HepG2 (cell line): ENCODE results near the gene PDGFRB. TPM values are rescaled to one million over a fixed set of nuclear protein-coding genes. Genes with fewer than 3 reads are reported as not detected.

Experiments used
- ATAC-seq: fragments of 200-7000 bp; cut with Tn5 transposase; 3 replicates; pipeline ENCODE4 v1.9.1; 2020; ENCODE audit warnings: mild to moderate bottlenecking, moderate library complexity
- BruUV-seq: library from RNA; stranded (reverse); fragments of 400-500 nt; replicated peaks from 2 replicates; lab custom pipeline; 2021; lab: Mats Ljungman, UMichigan
- CTCF ChIA-PET: fragments of 300-600 bp; formaldehyde crosslinking; extraction: SDS; loops from one replicate; lab custom pipeline; 2021; ENCODE audit warnings: low total read pairs, inconsistent platforms, low intra/inter-chr PET ratio; lab: Yijun Ruan, JAX
- POLR2A ChIA-PET: fragments of 350-600 bp; sonication (Branson Sonifier 250); formaldehyde crosslinking; loops from one replicate; lab custom pipeline; 2020; ENCODE audit warnings: antibody characterized with exemption, inconsistent platforms; lab: Yijun Ruan, JAX
- DNase-seq: peaks from one replicate; pipeline ENCODE4 v3.0.0-alpha.2; 2015; ENCODE audit warnings: low spot score
- FAIRE-seq: peaks from 3 replicates; lab custom pipeline; 2011; peaks lifted over from hg19 to GRCh38; lab: Jason Lieb, UNC
- H2AFZ ChIP-seq: one replicate; pipeline ENCODE4 v1.6.1; 2011; ENCODE audit warnings: low read length, inconsistent platforms
- H3K27ac ChIP-seq: fragments of 300-600 bp; 3 replicates; pipeline ENCODE4 v1.8.0; 2011; ENCODE audit warnings: mixed run types, mild to moderate bottlenecking, mixed read lengths, low read length, inconsistent platforms; ENCODE audit not compliant: insufficient read depth; ENCODE audit errors: extremely low read length
- H3K27me3 ChIP-seq, 2 experiments: fragments of 200-600 bp in 1 of 2; 2 replicates in 1 of 2; 3 replicates in 1 of 2; pipeline versions ENCODE4 v1.6.0 to v1.8.0; 2011; ENCODE audit warnings: low read length in 2 of 2, mild to moderate bottlenecking in 2 of 2, moderate library complexity in 2 of 2, inconsistent platforms in 1 of 2; ENCODE audit not compliant: insufficient read depth in 2 of 2, control insufficient read depth in 1 of 2
- H3K36me3 ChIP-seq, 2 experiments: fragments of 200-600 bp in 1 of 2; replicated peaks in 1 of 2; 2 replicates in 1 of 2; 3 replicates in 1 of 2; pipeline versions ENCODE4 v1.5.1 to v1.8.0; 2011; ENCODE audit warnings: low read length in 2 of 2, inconsistent platforms in 1 of 2; ENCODE audit not compliant: insufficient read depth in 2 of 2, control insufficient read depth in 1 of 2
- H3K4me1 ChIP-seq: 2 replicates; pipeline ENCODE4 v1.5.1; 2012; ENCODE audit warnings: low read length, inconsistent platforms; ENCODE audit not compliant: insufficient read depth
- H3K4me2 ChIP-seq: 2 replicates; pipeline ENCODE4 v1.6.0; 2011; ENCODE audit warnings: low read depth, low read length, inconsistent platforms
- H3K4me3 ChIP-seq, 3 experiments: fragments of 200-600 bp in 1 of 3; sonication (generic), shearing (Covaris generic) in 1 of 3; replicated peaks in 1 of 3; 2 replicates each; pipeline ENCODE4 v1.5.1; 2011 to 2016; ENCODE audit warnings: low read length in 3 of 3, inconsistent platforms in 2 of 3, low read depth in 2 of 3, mild to moderate bottlenecking in 2 of 3, control low read depth in 1 of 3, mixed read lengths in 1 of 3; ENCODE audit not compliant: insufficient read depth in 1 of 3
- H3K79me2 ChIP-seq: one replicate; pipeline ENCODE4 v1.6.1; 2011; ENCODE audit warnings: low read length, inconsistent platforms; ENCODE audit not compliant: insufficient read depth
- H3K9ac ChIP-seq: 2 replicates; pipeline ENCODE4 v1.6.0; 2011; ENCODE audit warnings: mild to moderate bottlenecking, low read depth, low read length, inconsistent platforms; ENCODE audit not compliant: insufficient read depth
- H3K9me3 ChIP-seq: 2 replicates; pipeline ENCODE4 v1.5.1; 2012; ENCODE audit warnings: mild to moderate bottlenecking, low read length
- H4K20me1 ChIP-seq: 2 replicates; pipeline ENCODE4 v1.6.0; 2011; ENCODE audit warnings: inconsistent platforms, mild to moderate bottlenecking, low read length, moderate library complexity; ENCODE audit not compliant: insufficient read depth
- CC2D1A ChIP-seq: sonication (generic); formaldehyde crosslinking; IDR thresholded peaks from 2 replicates; pipeline ENCODE4 v1.8.1; 2023; ENCODE audit warnings: mild to moderate bottlenecking, missing genetic modification reagents
- CEBPG ChIP-seq: IDR thresholded peaks from 2 replicates; pipeline ENCODE4 v1.6.1; 2016
- CHD2 ChIP-seq: IDR thresholded peaks from 2 replicates; pipeline ENCODE4 v1.6.1; 2011; ENCODE audit warnings: low read depth, low read length, improper control_type of control experiment
- GABPB1 ChIP-seq: IDR thresholded peaks from 2 replicates; pipeline ENCODE4 v1.6.1; 2016; ENCODE audit warnings: mild to moderate bottlenecking, missing genetic modification reagents, moderate library complexity, missing compliant biosample characterization
- GATA4 ChIP-seq: sonication (generic); IDR thresholded peaks from 2 replicates; pipeline ENCODE4 v1.6.1; 2016; ENCODE audit warnings: antibody characterized with exemption, low read depth, borderline replicate concordance
- HNF4A ChIP-seq: sonication (generic); formaldehyde crosslinking; IDR thresholded peaks from 2 replicates; pipeline ENCODE4 v1.4.0; 2020; ENCODE audit warnings: missing genetic modification reagents
- HOXA5 ChIP-seq: sonication (generic); formaldehyde crosslinking; IDR thresholded peaks from 2 replicates; pipeline ENCODE4 v1.4.0; 2020; ENCODE audit warnings: missing genetic modification reagents
- HOXD1 ChIP-seq: sonication (generic); formaldehyde crosslinking; IDR thresholded peaks from 2 replicates; pipeline ENCODE4 v1.5.0; 2020; ENCODE audit warnings: missing genetic modification reagents
- MAZ ChIP-seq, 2 experiments: sonication (generic) in 1 of 2; formaldehyde crosslinking in 1 of 2; IDR thresholded peaks; 2 replicates each; pipeline versions ENCODE4 v1.5.0 to v1.6.1; 2012 to 2020; ENCODE audit warnings: low read depth in 2 of 2, mild to moderate bottlenecking in 2 of 2, borderline replicate concordance in 1 of 2, improper control_type of control experiment in 1 of 2, low read length in 1 of 2, missing genetic modification reagents in 1 of 2, moderate library complexity in 1 of 2
- MLXIP ChIP-seq: sonication (generic); formaldehyde crosslinking; IDR thresholded peaks from 2 replicates; pipeline ENCODE4 v1.9.0; 2021; ENCODE audit warnings: missing genetic modification reagents, borderline replicate concordance
- MTA1 ChIP-seq: sonication (generic); formaldehyde crosslinking; IDR thresholded peaks from 2 replicates; pipeline ENCODE4 v1.4.0; 2020; ENCODE audit warnings: missing genetic modification reagents, mild to moderate bottlenecking, borderline replicate concordance
- POLR2G ChIP-seq: fragments of 200-400 bp; formaldehyde crosslinking; IDR thresholded peaks from 2 replicates; pipeline ENCODE4 v1.6.1; 2018; ENCODE audit warnings: mild to moderate bottlenecking, low read depth, low read length, moderate library complexity
- SMC3 ChIP-seq: IDR thresholded peaks from 2 replicates; pipeline ENCODE4 v1.6.1; 2011; ENCODE audit warnings: low read length, improper control_type of control experiment
- STAG1 ChIP-seq: sonication (generic); formaldehyde crosslinking; IDR thresholded peaks from 2 replicates; pipeline ENCODE4 v1.4.0; 2020; ENCODE audit warnings: missing genetic modification reagents
- ZBTB21 ChIP-seq: sonication (generic); formaldehyde crosslinking; IDR thresholded peaks from 2 replicates; pipeline ENCODE4 v1.4.0; 2020; ENCODE audit warnings: missing genetic modification reagents
- ZIK1 ChIP-seq: sonication (generic); formaldehyde crosslinking; IDR thresholded peaks from 2 replicates; pipeline ENCODE4 v1.5.0; 2020; ENCODE audit warnings: mild to moderate bottlenecking, low read depth, missing genetic modification reagents, borderline replicate concordance
- ZNF10 ChIP-seq: sonication (generic); formaldehyde crosslinking; IDR thresholded peaks from 2 replicates; pipeline ENCODE4 v1.4.0; 2020; ENCODE audit warnings: mild to moderate bottlenecking, low read depth, missing genetic modification reagents, borderline replicate concordance
- ZNF17 ChIP-seq: sonication (generic); formaldehyde crosslinking; IDR thresholded peaks from 2 replicates; pipeline ENCODE4 v1.5.0; 2020; ENCODE audit warnings: mild to moderate bottlenecking, missing genetic modification reagents
- ZNF224 ChIP-seq: sonication (generic); formaldehyde crosslinking; IDR thresholded peaks from 2 replicates; pipeline ENCODE4 v1.5.0; 2020; ENCODE audit warnings: mild to moderate bottlenecking, missing genetic modification reagents
- ZNF335 ChIP-seq: sonication (generic); formaldehyde crosslinking; IDR thresholded peaks from 2 replicates; pipeline ENCODE4 v1.4.0; 2020; ENCODE audit warnings: missing genetic modification reagents
- WGBS: methylation state at CpG from one replicate; pipeline ENCODE4 v1.1.6; 2017; ENCODE audit warnings: low lambda C conversion rate; 5-methylcytosine and 5-hydroxymethylcytosine counted together
- in situ Hi-C: cut with HindIII; loops from 2 replicates; pipeline ENCODE4 v1.10.0; 2017; ENCODE audit warnings: low pct_unique_long_range_greater_than_20kb; ENCODE audit not compliant: extremely low pct_ligation_motif_present
- intact Hi-C: fragments of 100-400 bp; cut with micrococcal nuclease; formaldehyde crosslinking; loops from one replicate; pipeline ENCODE4 v1.10.0; 2022; ENCODE audit not compliant: unreplicated experiment
- polyA plus RNA-seq, 8 experiments: library from polyadenylated mRNA; depleted of rRNA in 3 of 8; stranded (reverse) in 7 of 8; unstranded in 1 of 8; fragments of >200 nt; fragmentation: Illumina TruSeq in 4 of 8; extraction: Trizol in 4 of 8; gene quantifications; 2 replicates each; pipeline versions ENCODE4 v1.2.1 to v1.2.3, GENCODE V29; 2011 to 2016; ENCODE audit warnings: low read depth in 4 of 8, missing spikeins in 1 of 8, mixed read lengths in 1 of 8; ENCODE audit not compliant: insufficient read depth in 1 of 8
- total RNA-seq, 5 experiments: library from RNA; depleted of rRNA; stranded (reverse); fragments of >200 nt; fragmentation: Illumina TruSeq; extraction: Trizol; gene quantifications; 2 replicates each; pipeline ENCODE4 v1.2.3, GENCODE V29; 2016; ENCODE audit warnings: low read depth in 1 of 5
- TF ChIP-seq, protein P1 (sequence below): IDR thresholded peaks from 2 replicates; pipeline ENCODE4 v1.6.1; 2016; ENCODE audit warnings: low read depth

Gene PDGFRB
- total and polyA plus RNA-seq, 2 of the 13 experiments (the other 11 are each of a cell fraction or from before 2014, with no cell fraction given) = 4.0 to 21.0 TPM

DNA sequence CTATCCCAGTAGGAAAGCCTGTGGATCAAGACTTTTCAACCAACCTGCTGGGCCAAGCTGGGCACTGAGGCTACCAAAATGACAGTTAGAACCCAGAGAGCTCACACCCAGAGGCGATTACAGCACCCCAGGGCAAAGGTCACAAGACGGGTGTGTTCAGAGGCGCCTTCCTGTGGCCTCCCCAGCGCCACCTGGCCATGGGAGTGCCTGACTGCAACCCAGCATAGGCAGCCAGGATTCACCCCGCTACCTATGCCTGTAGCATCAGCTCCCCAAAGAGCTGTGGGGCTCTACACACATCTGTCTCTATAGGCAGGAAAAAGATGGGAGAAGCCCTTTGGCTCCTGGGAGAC is 33.5 kb downstream of the PDGFRB start:
- Histone ChIP-seq H3K9ac (no peak overlapping the region), H3K4me1 (peaks cover 18% of the 10 kb centered on the region), H3K79me2 (no peaks in the 10 kb centered on the region), H4K20me1 (no peaks in the 10 kb centered on the region), H3K4me2 (peak overlapping the region; percentile 33), H3K27me3 (no peaks in the 10 kb centered on the region), H2AFZ (no peak overlapping the region), H3K4me3 (no peak overlapping the region), H3K27ac (no peak overlapping the region), H3K9me3 (no peaks in the 10 kb centered on the region), H3K36me3 (no peaks in the 10 kb centered on the region)
- DNase-seq (peak; percentile 56), ATAC-seq (peak; percentile 88), FAIRE-seq (peak; percentile 48)
- 17% methylated on average over 5 of the region's 5 CpGs for WGBS
- ChIA-PET POLR2A (no interaction called here), CTCF (interaction anchor here (1.3 kb wide), 1 partner anchor 288 kb away, joined by 3 read pairs; no protein-coding TSS in a partner anchor)
- intact Hi-C loops (loop anchor here (10.0 kb wide), 1 partner anchor 287 kb away; no protein-coding TSS in a partner anchor), in situ Hi-C loops (no loop called here)
- BruUV-seq = no TSS peak
- no peak for TF ChIP-seq ZNF335 (CRISPR knock-in tag)
- TF ChIP-seq HOXD1 = no peak
- 0 out of 2 replicates have a peak, but pooled peaks have one; percentile 26 for TF ChIP-seq CEBPG (CRISPR knock-in tag)
- TF ChIP-seq HOXA5 = no peak
- TF ChIP-seq, protein P1, sequence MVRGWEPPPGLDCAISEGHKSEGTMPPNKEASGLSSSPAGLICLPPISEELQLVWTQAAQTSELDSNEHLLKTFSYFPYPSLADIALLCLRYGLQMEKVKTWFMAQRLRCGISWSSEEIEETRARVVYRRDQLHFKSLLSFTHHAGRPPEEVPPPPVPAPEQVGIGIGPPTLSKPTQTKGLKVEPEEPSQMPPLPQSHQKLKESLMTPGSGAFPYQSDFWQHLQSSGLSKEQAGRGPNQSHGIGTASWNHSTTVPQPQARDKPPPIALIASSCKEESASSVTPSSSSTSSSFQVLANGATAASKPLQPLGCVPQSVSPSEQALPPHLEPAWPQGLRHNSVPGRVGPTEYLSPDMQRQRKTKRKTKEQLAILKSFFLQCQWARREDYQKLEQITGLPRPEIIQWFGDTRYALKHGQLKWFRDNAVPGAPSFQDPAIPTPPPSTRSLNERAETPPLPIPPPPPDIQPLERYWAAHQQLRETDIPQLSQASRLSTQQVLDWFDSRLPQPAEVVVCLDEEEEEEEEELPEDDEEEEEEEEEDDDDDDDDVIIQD (CRISPR knock-in tag) = no peak
- TF ChIP-seq GATA4 = no peak
- peak; percentile 60 for TF ChIP-seq STAG1 (CRISPR knock-in tag)
- TF ChIP-seq MTA1 (CRISPR knock-in tag) = peak; percentile 69; the same call in 1 of the 2 replicates
- no peak for TF ChIP-seq MLXIP (CRISPR knock-in tag)
- no peak for TF ChIP-seq POLR2G
- TF ChIP-seq MAZ (IDR thresholded peaks at IDR 0.05; ENCODE audit: borderline replicate concordance, low read depth, low read length) = no peak
- no peak for TF ChIP-seq MAZ (CRISPR knock-in tag; IDR thresholded peaks at IDR 0.05; ENCODE audit: low read depth)
- peak; percentile 47; the same call in 1 of the 2 replicates for TF ChIP-seq GABPB1
- TF ChIP-seq ZNF10 = no peak
- TF ChIP-seq ZNF17 (CRISPR knock-in tag) = no peak
- peak; percentile 29; the same call in 1 of the 2 replicates for TF ChIP-seq SMC3
- TF ChIP-seq HNF4A (CRISPR knock-in tag) = peak; percentile 90
- no peak for TF ChIP-seq CC2D1A
- no peak for TF ChIP-seq ZIK1
- TF ChIP-seq ZBTB21 (CRISPR knock-in tag) = no peak
- TF ChIP-seq ZNF224 (CRISPR knock-in tag) = no peak
- TF ChIP-seq CHD2 = no peak
